ENCODE measurements around the gene TRIM28. TPM values are rescaled to one million over a fixed set of nuclear protein-coding genes. Genes with fewer than 3 reads are reported as not detected.

Gene TRIM28
- total RNA-seq, 1 donor from 2014 or later = 687 TPM

- Mint-ChIP-seq H3K27me3 (ENCODE audit: insufficient read depth) (no peaks in the 10 kb centered on the region), H3K36me3 (ENCODE audit: low read depth) (peaks cover 50% of the 10 kb centered on the region), H3K27ac (peak overlapping the region; percentile 8), H3K4me1 (ENCODE audit: low read depth) (peaks cover 26% of the 10 kb centered on the region), H3K4me3 (peak overlapping the region; percentile 22), H3K9me3 (no peaks in the 10 kb centered on the region)
- intact Hi-C loops (cut with micrococcal nuclease) = no loop called here
- no peak for DNase-seq (ENCODE audit: low spot score)
Observed at GRCh38 chr19:58547323-58548312, 3.8 kb downstream of the TRIM28 start.

- intact Hi-C loops (cut with micrococcal nuclease) = no loop called here
- no peak for DNase-seq (ENCODE audit: low spot score)
- Mint-ChIP-seq H3K27me3 (ENCODE audit: insufficient read depth) (no peaks in the 10 kb centered on the region), H3K9me3 (no peaks in the 10 kb centered on the region), H3K27ac (peak overlapping the region; percentile 18), H3K4me1 (ENCODE audit: low read depth) (peaks cover 31% of the 10 kb centered on the region), H3K4me3 (no peak overlapping the region), H3K36me3 (ENCODE audit: low read depth) (peaks cover 60% of the 10 kb centered on the region)
Observed at GRCh38 chr19:58548859-58549663, 5.2 kb downstream of the TRIM28 start.

GRCh38 chr19:58549664-58550361 lies 5.9 kb downstream of the TRIM28 start:
- peak overlapping the region; percentile 18 for H3K27ac Mint-ChIP-seq
- peaks cover 65% of the 10 kb centered on the region for H3K36me3 Mint-ChIP-seq (ENCODE audit: low read depth)
- intact Hi-C loops (cut with micrococcal nuclease) = no loop called here
- no peaks in the 10 kb centered on the region for H3K9me3 Mint-ChIP-seq
- H3K4me1 Mint-ChIP-seq (ENCODE audit: low read depth) = peaks cover 38% of the 10 kb centered on the region
- no peak for DNase-seq (ENCODE audit: low spot score)
- H3K4me3 Mint-ChIP-seq = no peak overlapping the region
- peaks cover 1% of the 10 kb centered on the region for H3K27me3 Mint-ChIP-seq (ENCODE audit: insufficient read depth)

- DNase-seq (ENCODE audit: low spot score) = no peak
- H3K4me3 Mint-ChIP-seq = no peak overlapping the region
- no peak overlapping the region for H3K27ac Mint-ChIP-seq
- H3K9me3 Mint-ChIP-seq = no peaks in the 10 kb centered on the region
- H3K36me3 Mint-ChIP-seq (ENCODE audit: low read depth) = peaks cover 66% of the 10 kb centered on the region
- H3K4me1 Mint-ChIP-seq (ENCODE audit: low read depth) = peaks cover 41% of the 10 kb centered on the region
- intact Hi-C loops (cut with micrococcal nuclease) = no loop called here
- peaks cover 1% of the 10 kb centered on the region for H3K27me3 Mint-ChIP-seq (ENCODE audit: insufficient read depth)
Observed at GRCh38 chr19:58550362-58551122, 6.7 kb downstream of the TRIM28 start.

- Mint-ChIP-seq H3K4me3 (no peak overlapping the region), H3K36me3 (ENCODE audit: low read depth) (peaks cover 62% of the 10 kb centered on the region), H3K27me3 (ENCODE audit: insufficient read depth) (peaks cover 1% of the 10 kb centered on the region), H3K4me1 (ENCODE audit: low read depth) (peaks cover 37% of the 10 kb centered on the region), H3K27ac (no peak overlapping the region), H3K9me3 (no peaks in the 10 kb centered on the region)
- intact Hi-C loops (cut with micrococcal nuclease) = no loop called here
- DNase-seq (ENCODE audit: low spot score) = no peak
Observed at GRCh38 chr19:58551123-58551497, 7.2 kb downstream of the TRIM28 start.

GRCh38 chr19:58551577-58552471 lies 8.0 kb downstream of the TRIM28 start:
- Mint-ChIP-seq H3K9me3 (no peaks in the 10 kb centered on the region), H3K4me3 (no peak overlapping the region), H3K4me1 (ENCODE audit: low read depth) (peaks cover 37% of the 10 kb centered on the region), H3K27me3 (ENCODE audit: insufficient read depth) (peaks cover 1% of the 10 kb centered on the region), H3K27ac (peak overlapping the region; percentile 52), H3K36me3 (ENCODE audit: low read depth) (peaks cover 62% of the 10 kb centered on the region)
- DNase-seq (ENCODE audit: low spot score) = no peak
- intact Hi-C loops (cut with micrococcal nuclease) = no loop called here

- H3K27me3 Mint-ChIP-seq (ENCODE audit: insufficient read depth) = peaks cover 1% of the 10 kb centered on the region
- intact Hi-C loops (cut with micrococcal nuclease) = no loop called here
- DNase-seq (ENCODE audit: low spot score) = no peak
- peaks cover 43% of the 10 kb centered on the region for H3K4me1 Mint-ChIP-seq (ENCODE audit: low read depth)
- H3K27ac Mint-ChIP-seq = peak overlapping the region; percentile 41
- H3K9me3 Mint-ChIP-seq = no peaks in the 10 kb centered on the region
- peaks cover 62% of the 10 kb centered on the region for H3K36me3 Mint-ChIP-seq (ENCODE audit: low read depth)
- peak overlapping the region; percentile 6 for H3K4me3 Mint-ChIP-seq
Observed at GRCh38 chr19:58552655-58553054, 8.8 kb downstream of the TRIM28 start.

GRCh38 chr19:58553799-58554493 lies 10.1 kb downstream of the TRIM28 start:
- peak overlapping the region; percentile 96 for H3K4me3 Mint-ChIP-seq
- no peak for DNase-seq (ENCODE audit: low spot score)

GRCh38 chr19:58554494-58555368 lies 10.9 kb downstream of the TRIM28 start, which contains the start of gene CHMP2A:
TSS of gene CHMP2A (minus strand) at chr19:58555105. CDS start at chr19:58554212, 893 bp downstream.
- DNase-seq (ENCODE audit: low spot score) = peak; percentile 98
- intact Hi-C loops (cut with micrococcal nuclease) = loop anchor here (1.0 kb wide), 3 partner anchors 10 to 173 kb away; partner anchors contain the start of genes MZF1, TRIM28 and ZNF837
- Mint-ChIP-seq H3K4me1 (ENCODE audit: low read depth) (peaks cover 51% of the 10 kb centered on the region), H3K36me3 (ENCODE audit: low read depth) (peaks cover 55% of the 10 kb centered on the region), H3K27me3 (ENCODE audit: insufficient read depth) (peaks cover 1% of the 10 kb centered on the region), H3K27ac (peak within 1 kb of the TSS; percentile 98), H3K9me3 (no peaks in the 10 kb centered on the region), H3K4me3 (peak within 1 kb of the TSS; percentile 96)

More at GRCh38 chr19:58553799-58554493, 10.1 kb downstream of the TRIM28 start:
- H3K36me3 Mint-ChIP-seq (ENCODE audit: low read depth) = peaks cover 59% of the 10 kb centered on the region
- no peaks in the 10 kb centered on the region for H3K9me3 Mint-ChIP-seq
- peaks cover 47% of the 10 kb centered on the region for H3K4me1 Mint-ChIP-seq (ENCODE audit: low read depth)
- H3K27ac Mint-ChIP-seq = peak overlapping the region; percentile 95
- intact Hi-C loops (cut with micrococcal nuclease) = no loop called here
- H3K27me3 Mint-ChIP-seq (ENCODE audit: insufficient read depth) = peaks cover 1% of the 10 kb centered on the region

GRCh38 chr19:58555369-58555885 lies 11.6 kb downstream of the TRIM28 start:
- H3K36me3 Mint-ChIP-seq (ENCODE audit: low read depth) = peaks cover 52% of the 10 kb centered on the region
- peaks cover 1% of the 10 kb centered on the region for H3K27me3 Mint-ChIP-seq (ENCODE audit: insufficient read depth)
- no peak for DNase-seq (ENCODE audit: low spot score)
- peak overlapping the region; percentile 95 for H3K27ac Mint-ChIP-seq
- H3K4me3 Mint-ChIP-seq = peak overlapping the region; percentile 96
- H3K9me3 Mint-ChIP-seq = no peaks in the 10 kb centered on the region
- intact Hi-C loops (cut with micrococcal nuclease) = loop anchor here (1.0 kb wide), 3 partner anchors 11 to 174 kb away; partner anchors contain the start of genes MZF1, TRIM28 and ZNF837
- H3K4me1 Mint-ChIP-seq (ENCODE audit: low read depth) = peaks cover 54% of the 10 kb centered on the region
